ENCODE results near the gene TMEM40. TPM values are rescaled to one million over a fixed set of nuclear protein-coding genes. Genes with fewer than 3 reads are reported as not detected.

Gene TMEM40, protein sequence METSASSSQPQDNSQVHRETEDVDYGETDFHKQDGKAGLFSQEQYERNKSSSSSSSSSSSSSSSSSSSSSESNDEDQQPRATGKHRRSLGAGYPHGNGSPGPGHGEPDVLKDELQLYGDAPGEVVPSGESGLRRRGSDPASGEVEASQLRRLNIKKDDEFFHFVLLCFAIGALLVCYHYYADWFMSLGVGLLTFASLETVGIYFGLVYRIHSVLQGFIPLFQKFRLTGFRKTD
- 0.65 TPM for polyA plus RNA-seq

DNA sequence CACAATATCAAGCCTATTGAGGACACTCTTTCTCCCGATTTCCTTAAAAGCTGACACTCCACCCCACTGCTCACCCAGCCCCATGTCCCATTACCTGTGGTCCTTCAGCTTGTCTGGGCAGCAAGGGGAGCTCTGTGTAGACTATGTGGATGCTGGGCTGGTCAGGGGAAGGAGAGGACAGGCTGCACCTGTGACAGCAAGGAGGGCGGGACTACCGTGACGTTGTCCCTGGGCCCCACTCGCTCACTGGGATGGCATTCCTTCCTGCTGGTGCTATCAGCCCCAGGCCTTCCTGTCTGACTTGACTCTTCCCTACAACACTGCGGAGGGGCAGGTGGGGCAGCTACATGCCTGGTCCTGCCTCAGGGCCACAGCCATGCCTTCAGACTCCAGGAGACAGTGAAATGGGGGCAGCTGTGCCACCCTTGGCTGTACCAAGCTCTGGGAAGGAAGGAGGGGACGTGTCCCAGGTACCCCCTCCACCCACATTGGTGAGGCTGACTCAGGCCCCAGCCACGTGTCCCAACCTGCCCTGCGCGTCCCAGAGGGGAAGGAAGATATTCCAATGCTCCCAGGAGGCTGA, at the start of gene TMEM40:
Gene TMEM40, minus strand, starts transcription at position 163 of the 583 bp plus-strand sequence. CDS start 9,427 bp downstream, outside the sequence.
- Mint-ChIP-seq H3K4me3 (no peak within 1 kb of the TSS), H3K27me3 (peaks cover 10% of the 10 kb centered on the region), H3K4me1 (peaks cover 4 to 10% (median 5%) of the 10 kb centered on the region in 3 donors), H3K27ac (no peak within 1 kb of the TSS), H3K9me3 (peaks cover 0 to 2% (median 0%) of the 10 kb centered on the region in 3 donors), H3K36me3 (no peaks in the 10 kb centered on the region)

DNA sequence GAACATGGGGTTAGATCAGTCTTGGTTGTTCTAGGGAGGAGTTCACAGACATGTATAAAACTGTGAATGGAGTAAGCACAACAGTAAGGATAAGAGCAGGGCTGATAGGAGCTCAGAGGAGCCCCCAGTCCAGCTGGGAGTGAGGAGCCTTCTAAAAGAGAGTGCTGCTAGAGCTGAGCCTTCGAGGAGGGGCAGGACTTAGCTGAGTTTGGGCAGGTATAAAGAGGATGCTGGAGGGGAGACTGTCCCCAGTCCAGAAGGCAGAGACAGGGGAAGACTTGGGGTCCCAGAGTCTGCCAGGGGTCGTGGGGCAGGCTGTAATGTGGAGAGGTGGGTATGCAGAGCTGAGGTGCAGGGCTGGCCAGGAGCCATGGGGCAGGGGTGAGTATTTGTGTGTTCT, 49.5 kb upstream of the TMEM40 start:
- H3K27me3 Mint-ChIP-seq, result no peaks in the 10 kb centered on the region
- peaks cover 1 to 8% (median 4%) of the 10 kb centered on the region in 3 donors for H3K4me1 Mint-ChIP-seq
- H3K36me3 Mint-ChIP-seq, result no peaks in the 10 kb centered on the region
- H3K4me3 Mint-ChIP-seq, result peak overlapping the region in 1 of 4 donors; percentile 27
- H3K27ac Mint-ChIP-seq, result no peak overlapping the region
- H3K9me3 Mint-ChIP-seq, result no peaks in the 10 kb centered on the region

DNA sequence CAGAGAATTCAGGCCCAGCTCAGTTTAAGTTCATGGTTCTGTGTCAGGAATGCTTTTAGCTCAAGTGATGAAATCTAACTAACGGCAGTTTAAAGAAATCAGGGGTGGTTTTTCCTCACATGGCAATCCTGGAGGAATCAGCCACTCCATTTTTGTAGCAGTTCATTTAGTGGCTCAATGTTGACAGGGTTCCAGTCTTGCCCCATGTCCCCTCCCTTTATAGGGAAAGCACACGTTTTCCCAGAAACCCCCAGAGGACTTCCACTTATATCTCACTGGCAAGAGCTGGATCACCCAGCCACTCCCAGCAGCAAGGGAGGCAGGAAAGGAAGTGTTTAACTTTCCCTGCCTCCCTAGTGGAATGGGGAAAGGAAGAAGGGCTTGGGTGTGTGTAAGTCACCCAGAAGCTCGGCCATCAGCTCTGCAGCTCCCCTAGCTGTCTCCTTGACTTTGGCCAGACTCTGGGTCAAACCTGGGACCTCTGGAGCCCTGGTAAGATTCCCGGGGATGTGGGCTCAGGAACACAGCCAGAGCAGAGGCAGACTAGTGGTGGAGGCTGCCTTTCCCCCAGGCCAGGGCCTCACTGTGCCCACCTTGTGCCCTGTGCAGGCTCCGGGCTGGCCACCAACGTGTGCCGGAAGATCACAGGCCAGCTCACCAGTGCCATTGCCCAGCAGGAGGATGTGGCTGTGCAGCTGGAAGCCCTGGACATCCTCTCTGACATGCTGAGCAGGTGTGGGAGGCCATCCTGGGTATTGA, 48.7 kb upstream of the TMEM40 start:
- H3K27me3 Mint-ChIP-seq, result no peaks in the 10 kb centered on the region
- H3K4me1 Mint-ChIP-seq, result peaks cover 1 to 8% (median 4%) of the 10 kb centered on the region in 3 donors
- H3K36me3 Mint-ChIP-seq, result no peaks in the 10 kb centered on the region
- no peak overlapping the region for H3K4me3 Mint-ChIP-seq
- H3K9me3 Mint-ChIP-seq, result no peaks in the 10 kb centered on the region
- no peak overlapping the region for H3K27ac Mint-ChIP-seq

DNA sequence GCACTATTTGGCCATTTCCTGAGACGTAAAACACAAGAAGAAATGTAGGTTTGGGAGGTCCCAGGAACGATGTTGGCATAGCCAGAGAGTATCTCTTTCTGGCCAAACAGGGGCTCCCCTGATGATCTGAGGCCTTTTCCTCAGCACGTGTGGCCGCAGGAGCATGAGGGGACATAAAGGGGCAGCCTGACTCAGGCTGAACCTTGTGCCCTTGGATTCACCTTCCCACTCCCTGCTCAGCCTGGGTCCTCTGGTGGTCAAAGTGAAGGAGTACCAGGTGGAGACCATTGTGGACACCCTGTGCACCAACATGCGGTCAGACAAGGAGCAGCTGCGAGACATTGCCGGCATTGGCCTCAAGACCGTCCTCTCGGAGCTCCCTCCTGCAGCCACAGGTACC, 48.0 kb upstream of the TMEM40 start:
- Mint-ChIP-seq H3K27ac (no peak overlapping the region), H3K4me3 (no peak overlapping the region), H3K27me3 (no peaks in the 10 kb centered on the region), H3K9me3 (no peaks in the 10 kb centered on the region), H3K4me1 (peaks cover 1 to 8% (median 4%) of the 10 kb centered on the region in 3 donors), H3K36me3 (no peaks in the 10 kb centered on the region)

DNA sequence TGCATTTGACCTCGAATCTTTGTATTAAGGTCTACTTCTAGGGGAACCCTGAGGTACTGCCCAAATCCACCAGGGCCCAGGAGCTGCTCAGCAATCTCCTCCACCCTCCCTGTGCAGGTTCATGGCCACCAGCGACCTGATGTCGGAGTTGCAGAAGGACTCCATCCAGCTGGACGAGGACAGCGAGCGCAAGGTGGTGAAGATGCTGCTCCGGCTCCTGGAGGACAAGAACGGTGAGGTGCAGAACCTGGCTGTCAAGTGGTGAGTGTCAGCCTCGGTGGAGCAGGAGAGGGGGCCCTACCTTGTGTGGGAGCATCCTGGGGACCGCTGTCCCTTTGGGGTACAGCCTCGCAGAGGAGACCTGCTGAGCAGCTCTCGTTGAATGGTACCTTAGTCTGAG, 44.3 kb upstream of the TMEM40 start:
- no peaks in the 10 kb centered on the region for H3K9me3 Mint-ChIP-seq
- H3K27ac Mint-ChIP-seq, result no peak overlapping the region
- peaks cover 1% of the 10 kb centered on the region for H3K27me3 Mint-ChIP-seq
- H3K36me3 Mint-ChIP-seq, result no peaks in the 10 kb centered on the region
- H3K4me3 Mint-ChIP-seq, result no peak overlapping the region
- peaks cover 0 to 1% (median under 1%) of the 10 kb centered on the region in 3 donors for H3K4me1 Mint-ChIP-seq

DNA sequence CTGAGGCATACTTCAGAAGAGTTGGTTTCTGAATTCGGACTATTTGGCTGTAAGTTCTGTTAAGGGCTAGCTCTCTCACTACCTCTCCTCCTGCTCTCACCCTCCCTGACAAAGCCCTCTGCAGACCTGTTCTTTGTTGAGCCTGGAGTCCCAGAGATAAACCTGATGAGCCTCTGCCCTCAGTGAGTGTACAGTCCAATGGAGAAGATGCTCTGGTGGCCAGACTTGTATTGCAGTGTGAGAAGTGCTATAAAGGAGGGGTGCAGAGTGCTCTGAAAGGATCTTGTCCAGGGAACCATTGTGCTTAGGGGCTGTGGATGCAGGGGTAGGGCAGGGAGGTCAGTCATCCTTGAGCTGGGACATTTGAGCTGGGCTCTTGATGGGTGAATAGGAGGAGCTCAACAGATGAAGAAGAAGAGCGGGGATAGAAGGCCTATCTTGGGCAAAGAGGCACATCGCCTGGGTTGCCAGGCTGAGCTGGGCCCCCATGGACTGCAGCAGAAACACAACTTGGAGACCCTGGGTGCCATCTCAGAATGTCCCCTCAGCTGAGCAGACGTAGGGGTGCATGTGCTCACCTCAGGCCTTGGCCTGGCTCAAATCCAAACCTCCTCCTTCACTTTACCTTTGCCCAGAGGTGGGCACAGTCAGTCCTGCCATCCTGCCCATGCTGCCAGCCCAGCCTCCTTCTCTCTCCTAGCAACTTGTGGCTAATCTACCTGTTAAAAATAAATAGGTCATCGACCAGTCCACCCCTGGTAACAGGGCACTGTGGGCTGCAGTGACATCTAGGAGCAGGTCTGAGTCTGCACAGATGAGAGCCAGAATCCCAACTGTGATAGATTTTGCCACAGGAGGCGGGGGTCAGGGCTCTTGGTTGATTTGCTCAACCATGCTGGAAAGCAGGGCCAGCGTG, 40.7 kb upstream of the TMEM40 start:
- peaks cover 6 to 15% (median 13%) of the 10 kb centered on the region in 3 donors for H3K4me1 Mint-ChIP-seq
- peak overlapping the region in 1 of 3 donors; percentile 39 for H3K27ac Mint-ChIP-seq
- peaks cover 4% of the 10 kb centered on the region for H3K27me3 Mint-ChIP-seq
- H3K9me3 Mint-ChIP-seq, result no peaks in the 10 kb centered on the region
- no peaks in the 10 kb centered on the region for H3K36me3 Mint-ChIP-seq
- H3K4me3 Mint-ChIP-seq, result no peak overlapping the region

DNA sequence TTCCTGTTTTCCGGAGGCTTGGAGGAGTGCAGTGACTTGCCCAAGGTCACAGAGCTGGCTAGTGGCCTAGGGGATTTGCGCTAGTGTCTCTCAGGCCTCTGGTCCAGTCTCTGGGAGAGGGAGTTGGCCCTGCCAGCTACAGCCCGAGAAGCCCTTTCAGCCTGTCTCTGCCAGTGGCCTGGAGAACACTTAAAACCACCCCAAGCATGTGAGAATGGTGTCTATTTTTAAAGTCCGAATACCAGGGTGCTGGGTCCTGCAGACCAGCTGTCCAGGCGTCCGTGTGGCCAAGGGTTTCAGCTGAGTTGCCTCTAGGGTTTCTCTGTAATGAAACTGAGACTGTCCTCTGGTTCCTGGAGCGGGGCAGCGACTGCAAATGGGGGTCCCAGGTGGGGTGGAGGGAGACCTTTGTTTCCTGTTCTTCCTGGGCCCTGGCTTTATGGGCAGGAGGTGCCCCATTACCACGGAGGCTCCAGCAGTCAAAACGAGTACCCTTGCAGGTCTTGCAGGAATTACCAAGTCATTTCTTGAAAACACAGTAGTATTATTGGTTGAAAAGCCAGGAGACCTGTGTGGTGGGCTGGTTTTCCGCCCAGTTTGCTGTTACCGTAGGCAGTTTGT, 39.6 kb upstream of the TMEM40 start:
- Mint-ChIP-seq H3K4me1 (peaks cover 6 to 15% (median 13%) of the 10 kb centered on the region in 3 donors), H3K9me3 (no peaks in the 10 kb centered on the region), H3K36me3 (no peaks in the 10 kb centered on the region), H3K4me3 (peak overlapping the region in 2 of 4 donors; percentile 63 to 87), H3K27ac (no peak overlapping the region), H3K27me3 (peaks cover 4% of the 10 kb centered on the region)

DNA sequence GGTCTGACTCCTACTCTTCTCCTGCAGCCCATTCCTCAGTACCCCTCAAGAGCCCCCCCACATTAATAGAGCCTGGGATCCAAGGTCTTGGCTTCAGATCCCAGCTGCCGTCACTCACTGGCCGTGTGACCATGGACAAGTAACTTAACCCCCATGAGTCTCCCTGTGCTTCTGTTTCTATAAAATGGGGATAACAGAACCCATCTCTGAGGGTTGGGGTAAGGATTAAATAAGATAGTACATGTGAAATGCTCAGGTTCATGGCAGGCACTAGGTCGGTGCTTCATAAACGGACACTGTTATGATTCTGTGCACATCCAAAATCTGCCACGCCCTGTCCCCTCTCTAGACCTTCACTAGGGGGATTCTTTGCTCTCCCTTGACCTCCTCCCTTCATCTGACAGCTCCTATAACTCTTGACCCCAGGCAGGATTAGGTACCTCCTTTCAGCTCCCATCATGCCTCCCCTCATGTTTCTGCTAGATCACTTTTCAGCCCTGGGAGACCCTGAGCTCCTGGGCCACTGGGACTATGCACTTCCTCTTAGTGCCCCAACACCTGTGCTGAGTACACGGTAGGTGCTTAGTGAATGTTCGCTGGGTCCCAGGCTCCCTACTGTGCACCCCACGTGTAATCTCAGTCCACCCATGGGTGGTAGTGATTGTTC, 39.0 kb upstream of the TMEM40 start:
- Mint-ChIP-seq H3K9me3 (no peaks in the 10 kb centered on the region), H3K27ac (no peak overlapping the region), H3K4me1 (peaks cover 6 to 15% (median 13%) of the 10 kb centered on the region in 3 donors), H3K27me3 (peaks cover 4% of the 10 kb centered on the region), H3K36me3 (no peaks in the 10 kb centered on the region), H3K4me3 (peak overlapping the region; percentile 47 to 87 (median 72))

DNA sequence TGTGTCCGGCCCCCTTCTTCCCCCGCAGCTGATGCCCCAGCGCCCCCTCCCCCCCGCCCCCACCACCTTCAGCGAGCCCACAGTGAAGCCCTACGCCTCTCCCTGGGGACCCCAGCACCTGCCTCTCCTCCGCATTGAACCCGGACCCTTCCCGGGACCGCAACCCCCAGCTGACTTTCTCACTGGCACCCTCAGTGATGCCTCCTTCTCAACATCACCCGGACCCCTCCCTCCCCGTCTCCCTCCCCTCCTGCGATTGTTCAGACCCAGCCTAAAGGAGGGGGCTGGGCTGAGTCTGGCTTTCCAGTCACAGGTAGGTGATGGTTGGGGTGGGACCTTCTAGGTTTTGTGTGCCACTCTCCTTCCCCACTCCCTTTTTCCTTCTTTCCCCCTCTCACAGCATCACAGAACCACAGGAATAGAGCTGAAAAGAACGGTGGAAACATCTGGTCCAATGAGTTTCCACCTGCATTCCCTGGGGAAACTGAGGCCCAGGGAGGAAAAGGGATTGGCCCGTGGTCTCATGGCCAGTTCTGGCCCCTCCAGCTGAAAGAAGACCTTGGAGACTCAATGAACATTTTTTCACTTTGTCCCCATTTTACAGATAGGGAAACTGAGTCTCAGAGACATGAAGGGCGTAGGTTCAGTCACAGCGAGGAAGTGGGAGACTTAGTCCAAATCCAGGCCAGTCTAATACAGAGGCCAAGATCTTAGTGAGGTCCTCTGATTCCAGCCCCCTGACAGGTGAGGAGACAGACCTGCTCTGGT, 38.2 kb upstream of the TMEM40 start:
- Mint-ChIP-seq H3K4me1 (peaks cover 6 to 15% (median 13%) of the 10 kb centered on the region in 3 donors), H3K27me3 (peaks cover 4% of the 10 kb centered on the region), H3K36me3 (no peaks in the 10 kb centered on the region), H3K9me3 (no peaks in the 10 kb centered on the region), H3K27ac (no peak overlapping the region), H3K4me3 (peak overlapping the region; percentile 63 to 96 (median 90))

DNA sequence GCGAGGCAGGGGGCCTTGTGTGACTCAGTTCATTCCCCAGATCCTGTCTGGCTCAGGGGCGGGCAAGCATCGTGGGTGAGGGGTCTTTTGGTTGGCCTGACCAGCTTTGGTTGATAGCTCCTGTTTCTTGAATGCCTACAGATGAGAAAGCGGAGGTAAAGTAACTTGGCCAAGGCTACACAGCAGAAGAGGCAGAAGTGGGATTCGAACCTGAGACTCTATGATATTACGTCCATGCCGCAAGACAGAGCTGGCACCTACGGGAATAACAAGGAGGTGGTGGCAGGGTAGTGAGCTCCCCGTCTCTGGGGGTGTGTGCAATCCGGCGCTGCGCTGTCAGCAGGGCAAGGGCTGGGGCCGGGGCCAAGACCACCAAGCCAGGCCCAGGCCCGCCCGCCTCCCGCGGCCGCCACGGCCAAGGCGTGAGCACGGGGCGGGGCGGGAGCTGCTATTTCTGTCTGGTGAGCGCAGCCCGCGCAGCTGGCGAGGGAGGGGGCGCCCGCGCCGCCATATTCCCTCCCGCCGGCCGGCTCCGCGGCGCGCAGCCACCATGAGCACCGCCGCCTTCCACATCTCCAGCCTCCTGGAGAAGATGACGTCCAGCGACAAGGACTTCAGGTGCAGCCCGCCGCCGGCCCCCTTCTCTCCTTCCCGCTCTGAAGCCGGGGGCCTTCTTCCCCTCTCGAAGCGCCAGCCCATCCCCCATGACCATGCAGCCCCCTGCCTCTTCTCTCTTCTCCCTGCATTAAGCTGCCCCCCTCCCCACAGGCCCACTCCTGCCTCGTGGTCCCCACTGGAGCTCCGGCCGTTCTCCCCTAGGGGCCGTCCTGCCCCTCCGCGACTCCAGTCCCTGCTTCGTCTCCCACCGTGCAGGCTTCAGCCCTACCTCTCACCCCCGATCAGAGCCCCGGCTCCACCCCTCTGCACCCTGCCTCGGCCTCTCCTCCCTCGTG, 37.4 kb upstream of the TMEM40 start, which contains the start of gene CAND2:
Gene CAND2, plus strand, starts transcription at position 510 of the 953 bp plus-strand sequence. Its CDS starts 41 bp downstream, at position 551.
- peak within 1 kb of the TSS; percentile 83 to 96 (median 92) for H3K4me3 Mint-ChIP-seq
- no peaks in the 10 kb centered on the region for H3K9me3 Mint-ChIP-seq
- H3K4me1 Mint-ChIP-seq, result peaks cover 6 to 15% (median 13%) of the 10 kb centered on the region in 3 donors
- H3K27me3 Mint-ChIP-seq, result peaks cover 4% of the 10 kb centered on the region
- H3K36me3 Mint-ChIP-seq, result no peaks in the 10 kb centered on the region
- peak within 1 kb of the TSS in 2 of 3 donors; percentile 13 to 73 for H3K27ac Mint-ChIP-seq

DNA sequence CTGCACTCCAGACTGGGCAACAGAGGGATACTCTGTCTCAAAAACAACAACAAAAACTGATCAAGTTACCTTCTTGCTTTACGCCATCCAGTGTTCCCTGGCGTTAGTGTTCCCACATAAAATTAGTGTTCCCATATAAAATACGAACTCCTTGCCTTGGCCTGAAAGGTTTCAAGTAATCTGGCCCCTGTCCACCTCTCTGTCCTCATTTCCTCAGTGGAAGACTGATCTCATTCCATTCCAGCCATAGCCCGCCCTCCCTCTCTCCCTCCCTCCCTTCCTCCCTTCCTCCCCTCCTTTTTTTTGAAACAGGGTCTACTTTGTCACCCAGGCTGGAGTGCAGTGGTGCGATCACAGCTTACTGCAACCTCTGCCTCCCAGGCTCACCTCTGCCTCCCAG, 34.6 kb upstream of the TMEM40 start:
- no peak overlapping the region for H3K27ac Mint-ChIP-seq
- no peaks in the 10 kb centered on the region for H3K9me3 Mint-ChIP-seq
- H3K4me3 Mint-ChIP-seq, result no peak overlapping the region
- H3K27me3 Mint-ChIP-seq, result peaks cover 4% of the 10 kb centered on the region
- H3K4me1 Mint-ChIP-seq, result peaks cover 6 to 15% (median 13%) of the 10 kb centered on the region in 3 donors
- no peaks in the 10 kb centered on the region for H3K36me3 Mint-ChIP-seq

DNA sequence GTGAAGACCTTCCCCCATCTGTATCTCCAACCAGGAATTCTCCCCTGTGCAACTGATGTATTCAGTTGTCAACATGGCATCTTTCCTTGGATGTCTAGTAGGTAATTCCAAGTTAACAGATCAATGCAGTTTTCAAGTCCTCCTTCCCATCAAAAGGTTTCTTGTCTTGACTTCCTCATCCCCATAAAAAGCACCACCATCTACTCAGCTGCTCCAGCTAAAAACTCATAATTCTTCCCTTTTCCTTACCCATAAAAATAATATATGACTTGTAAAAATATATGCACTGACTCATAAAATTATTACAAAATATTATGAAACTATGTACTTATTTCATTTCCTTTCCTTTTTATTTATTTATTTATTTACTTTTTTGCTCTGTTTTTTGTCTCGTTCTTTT, 32.4 kb upstream of the TMEM40 start:
- no peaks in the 10 kb centered on the region for H3K9me3 Mint-ChIP-seq
- no peak overlapping the region for H3K27ac Mint-ChIP-seq
- no peaks in the 10 kb centered on the region for H3K36me3 Mint-ChIP-seq
- no peak overlapping the region for H3K4me3 Mint-ChIP-seq
- H3K27me3 Mint-ChIP-seq, result peaks cover 3% of the 10 kb centered on the region
- H3K4me1 Mint-ChIP-seq, result peaks cover 0 to 3% (median 3%) of the 10 kb centered on the region in 3 donors
